GM18526 (cell line): ENCODE measurements around the gene VPS26B.

Source experiments
- POLR2A ChIP-seq: IDR thresholded peaks from 3 replicates; pipeline ENCODE4 v1.6.1; 2011; ENCODE audit not compliant: insufficient read length; ENCODE audit errors: extremely low read depth

The VPS26B gene

GRCh38 chr11:134283461-134284230 is 59.2 kb downstream of the VPS26B start:
- TF ChIP-seq POLR2A: no peak

DNA sequence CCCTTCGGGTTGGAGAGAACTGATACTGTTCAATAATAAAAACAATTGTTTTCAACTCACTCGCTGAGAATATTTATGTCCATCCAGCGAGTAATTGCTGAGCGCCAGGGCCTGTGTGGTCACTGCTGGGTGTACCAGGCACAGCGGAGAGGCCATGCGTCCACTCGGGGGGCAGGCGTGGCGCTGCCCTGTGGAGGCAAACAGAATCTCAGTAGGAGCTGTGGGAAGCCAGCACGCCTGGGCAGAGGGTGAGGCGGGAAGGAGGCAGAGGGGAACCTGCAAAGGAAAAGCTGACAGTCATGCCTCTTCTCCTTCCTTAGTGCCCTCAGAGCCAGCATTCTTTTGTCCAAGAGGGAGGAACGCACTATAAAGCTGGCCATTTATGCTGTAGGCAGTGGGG is 63.1 kb downstream of the VPS26B start:
- TF ChIP-seq POLR2A: no peak

GRCh38 chr11:134288486-134288885 is 64.0 kb downstream of the VPS26B start:
- no peak for TF ChIP-seq POLR2A

DNA sequence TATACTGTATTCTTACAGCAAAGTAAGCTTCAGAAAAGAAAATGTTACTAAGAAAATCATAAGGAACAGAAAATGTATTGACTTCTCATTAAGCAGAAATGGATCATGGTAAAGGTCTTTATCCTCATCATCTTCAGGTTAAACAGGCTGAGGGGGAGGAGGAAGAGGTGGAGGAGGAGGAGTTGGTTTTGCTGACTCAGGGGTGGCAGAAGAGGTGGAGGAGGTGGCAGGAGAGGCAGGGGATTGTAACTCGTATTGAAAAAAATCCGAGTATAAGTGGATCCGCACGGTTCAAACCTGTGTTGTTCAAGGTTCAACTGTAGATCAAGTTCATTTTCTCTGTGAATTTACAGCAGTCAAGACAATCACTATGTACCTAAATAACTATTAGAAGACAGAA is 64.7 kb downstream of the VPS26B start:
- TF ChIP-seq POLR2A: no peak

DNA sequence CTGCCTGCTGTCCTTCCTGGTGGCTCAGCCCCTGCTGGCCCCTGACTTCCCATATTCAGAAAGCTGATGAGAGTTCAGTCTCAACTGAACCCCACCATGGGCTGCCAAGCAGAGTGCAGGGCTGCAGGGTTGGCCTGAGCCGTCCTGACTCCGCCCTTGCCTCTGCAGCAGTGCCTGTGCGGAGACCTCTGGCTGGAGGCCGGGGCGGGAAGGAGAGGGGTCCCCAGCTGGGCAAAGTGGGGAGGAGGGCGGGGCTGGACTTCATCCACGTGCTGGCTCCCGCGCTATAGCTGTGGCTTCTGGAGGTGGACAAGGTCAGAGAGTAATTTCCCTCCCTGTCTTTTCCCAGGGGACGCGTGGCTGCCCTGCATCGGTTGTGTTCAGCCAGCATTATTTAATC is 65.3 kb downstream of the VPS26B start:
- TF ChIP-seq POLR2A: no peak

DNA sequence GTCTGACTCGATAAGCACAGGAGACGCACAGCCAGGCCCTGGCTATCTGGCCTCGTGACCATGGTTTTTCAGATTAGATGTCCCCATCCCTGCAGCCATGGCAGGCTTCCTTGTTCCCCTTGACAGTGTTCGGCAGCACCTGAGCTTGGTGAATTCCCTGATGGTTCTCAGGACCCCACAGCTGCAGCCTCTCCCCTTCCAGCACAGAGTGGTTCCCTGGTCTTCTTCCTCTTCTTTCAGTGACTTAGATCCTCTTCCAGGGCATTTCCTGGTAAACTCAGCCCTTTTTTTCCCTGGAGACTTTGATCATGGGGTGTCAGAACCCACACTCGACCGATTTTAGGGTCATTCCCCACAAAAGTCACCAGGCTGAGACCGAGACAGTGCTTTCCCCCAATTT is 66.2 kb downstream of the VPS26B start:
- no peak for TF ChIP-seq POLR2A

GRCh38 chr11:134291196-134291595 is 66.7 kb downstream of the VPS26B start:
- TF ChIP-seq POLR2A: no peak

GRCh38 chr11:134292661-134293060 is 68.2 kb downstream of the VPS26B start:
- TF ChIP-seq POLR2A: no peak

DNA sequence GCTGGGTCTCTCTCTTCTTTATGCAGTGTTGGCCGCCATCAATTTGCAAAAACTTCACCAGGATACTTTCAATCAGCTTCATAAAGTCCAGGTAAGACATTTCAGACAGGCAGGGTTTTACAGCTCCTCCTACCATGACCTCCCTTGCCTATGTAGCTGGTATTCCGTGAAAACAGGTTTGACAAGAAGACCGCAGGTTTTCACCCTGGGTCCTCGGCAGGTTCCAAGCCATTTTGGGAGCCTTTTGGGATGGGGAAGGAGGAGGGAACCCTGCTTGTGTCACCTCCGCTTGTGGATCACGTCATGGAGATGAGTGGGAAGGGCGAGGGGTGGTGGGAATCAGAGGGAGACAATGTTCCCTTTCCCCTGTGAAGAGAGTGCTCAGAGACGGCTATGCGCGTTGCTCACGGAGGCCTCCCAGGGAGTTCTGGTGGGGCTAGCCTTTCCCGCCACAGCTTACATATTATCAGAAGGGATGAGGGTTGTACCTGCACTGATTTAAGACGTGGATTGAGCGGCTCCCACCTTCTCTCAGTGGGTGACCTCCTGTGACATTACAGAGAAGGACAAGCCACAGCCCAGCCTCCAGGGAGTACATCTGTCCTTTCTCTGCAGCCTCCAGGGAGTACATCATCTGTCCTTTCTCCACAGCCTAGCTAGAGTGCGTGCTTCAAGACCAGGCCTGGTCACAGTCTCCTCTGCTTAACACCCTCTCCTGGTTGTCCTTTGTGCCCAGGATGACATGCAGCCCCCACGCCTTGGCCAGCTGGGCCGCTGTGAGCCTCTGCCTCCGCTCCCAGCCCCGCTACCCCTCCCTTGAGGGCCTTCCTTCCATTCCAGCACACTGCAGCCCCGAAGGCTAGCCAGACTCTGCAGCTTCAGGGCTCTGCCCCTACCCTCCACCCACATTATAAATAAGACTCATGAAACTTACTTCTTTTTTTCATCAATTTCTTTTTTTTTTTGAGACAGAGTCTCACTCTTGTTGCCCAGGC is 68.9 kb downstream of the VPS26B start:
- TF ChIP-seq POLR2A: no peak

DNA sequence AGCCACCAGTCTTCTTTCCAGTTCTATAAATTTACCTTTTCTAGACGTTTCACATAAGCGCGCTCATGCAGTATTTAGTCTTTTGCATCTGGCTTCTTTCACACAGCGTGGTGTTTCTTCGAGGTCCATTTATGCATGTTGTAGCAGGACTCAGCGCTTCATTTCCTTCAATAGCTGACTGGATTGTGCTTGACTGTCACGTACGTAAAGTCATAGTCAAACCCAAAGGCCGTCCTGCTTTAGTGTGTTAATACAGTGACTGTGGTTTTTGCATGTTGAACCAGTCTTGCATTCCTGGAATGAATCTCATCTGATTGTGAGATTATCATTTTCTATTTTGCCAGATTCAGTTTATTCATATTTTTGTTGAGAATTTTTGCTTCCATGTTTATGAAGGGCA is 70.2 kb downstream of the VPS26B start:
- TF ChIP-seq POLR2A: no peak
